Upper lobe of left lung (tissue), 6 donors: ENCODE data around the gene HIBCH. TPM values are rescaled to one million over a fixed set of nuclear protein-coding genes. Genes with fewer than 3 reads are reported as not detected.

ENCODE experiments used
- ATAC-seq, 2 donors: fragments of 200-7000 bp; cut with Tn5 transposase; one replicate each; pipeline ENCODE4 v1.9.1; 2022; ENCODE audit warnings: mild to moderate bottlenecking in 2 of 2, moderate library complexity in 2 of 2; ENCODE audit not compliant: low FRiP score in 2 of 2
- DNase-seq, 2 donors: peaks; one replicate each; pipeline ENCODE4 v3.0.0-alpha.2; 2019 to 2020
- H3K27ac ChIP-seq, 4 donors: fragments of 200-600 bp; sonication (generic); one replicate each; pipeline ENCODE4 v1.5.1; 2016 to 2019
- H3K27me3 ChIP-seq, 4 donors: fragments of 200-600 bp; sonication (generic); one replicate each; pipeline ENCODE4 v1.5.1; 2017 to 2019
- H3K36me3 ChIP-seq, 4 donors: fragments of 200-600 bp; sonication (generic); one replicate each; pipeline ENCODE4 v1.5.1; 2016 to 2019
- H3K4me1 ChIP-seq, 4 donors: fragments of 200-600 bp; sonication (generic); one replicate each; pipeline ENCODE4 v1.5.1; 2018 to 2019
- H3K4me3 ChIP-seq, 4 donors: fragments of 200-600 bp; sonication (generic); one replicate each; pipeline ENCODE4 v1.5.1; 2017 to 2019; ENCODE audit warnings: mild to moderate bottlenecking in 2 of 4, moderate library complexity in 1 of 4
- H3K9me3 ChIP-seq, 4 donors: fragments of 200-600 bp; sonication (generic); one replicate each; pipeline ENCODE4 v1.5.1; 2018 to 2019
- EP300 ChIP-seq, 4 donors: sonication (generic); formaldehyde crosslinking; IDR thresholded peaks; one replicate each; pipeline ENCODE4 v1.5.1; 2017; ENCODE audit warnings: antibody characterized with exemption in 4 of 4, control low read depth in 2 of 4
- POLR2A ChIP-seq, 4 donors: fragments of 450-650 bp; IDR thresholded peaks; one replicate each; pipeline ENCODE4 v1.5.1; 2016 to 2017; ENCODE audit warnings: antibody characterized with exemption in 4 of 4, mild to moderate bottlenecking in 2 of 4
- POLR2AphosphoS5 ChIP-seq, 2 donors: sonication (generic); formaldehyde crosslinking; IDR thresholded peaks; one replicate each; pipeline ENCODE4 v1.5.1; 2017; ENCODE audit warnings: antibody characterized with exemption in 2 of 2
- WGBS, 2 donors: methylation state at CpG; one replicate each; pipeline ENCODE4 v1.1.5; 2017 to 2018; 5-methylcytosine and 5-hydroxymethylcytosine counted together
- total RNA-seq, 6 donors: library from RNA; depleted of rRNA in 4 of 6; stranded (reverse); fragments of >200 nt in 4 of 6; gene quantifications; one replicate each; pipeline versions ENCODE4 v1.1.0 to v1.2.1, GENCODE V29; 2016 to 2021
- TF ChIP-seq, protein P1 (sequence below), 6 experiments: fragments of 450-650 bp in 4 of 6; fragments of 200-600 bp in 2 of 6; sonication (generic) in 2 of 6; IDR thresholded peaks; one replicate each; pipeline ENCODE4 v1.5.1; 2016 to 2019; ENCODE audit warnings: antibody characterized with exemption in 6 of 6
- donor health status: DM: no; HTN: no; CAD: no; lungs with moderate emphysema.
- donor health status: DM: no; HTN: yes; CAD: no; lungs with severe emphysema.

Gene HIBCH
- total RNA-seq, 6 donors from 2014 or later = 10.1 to 24.2 (median 14.7) TPM

DNA sequence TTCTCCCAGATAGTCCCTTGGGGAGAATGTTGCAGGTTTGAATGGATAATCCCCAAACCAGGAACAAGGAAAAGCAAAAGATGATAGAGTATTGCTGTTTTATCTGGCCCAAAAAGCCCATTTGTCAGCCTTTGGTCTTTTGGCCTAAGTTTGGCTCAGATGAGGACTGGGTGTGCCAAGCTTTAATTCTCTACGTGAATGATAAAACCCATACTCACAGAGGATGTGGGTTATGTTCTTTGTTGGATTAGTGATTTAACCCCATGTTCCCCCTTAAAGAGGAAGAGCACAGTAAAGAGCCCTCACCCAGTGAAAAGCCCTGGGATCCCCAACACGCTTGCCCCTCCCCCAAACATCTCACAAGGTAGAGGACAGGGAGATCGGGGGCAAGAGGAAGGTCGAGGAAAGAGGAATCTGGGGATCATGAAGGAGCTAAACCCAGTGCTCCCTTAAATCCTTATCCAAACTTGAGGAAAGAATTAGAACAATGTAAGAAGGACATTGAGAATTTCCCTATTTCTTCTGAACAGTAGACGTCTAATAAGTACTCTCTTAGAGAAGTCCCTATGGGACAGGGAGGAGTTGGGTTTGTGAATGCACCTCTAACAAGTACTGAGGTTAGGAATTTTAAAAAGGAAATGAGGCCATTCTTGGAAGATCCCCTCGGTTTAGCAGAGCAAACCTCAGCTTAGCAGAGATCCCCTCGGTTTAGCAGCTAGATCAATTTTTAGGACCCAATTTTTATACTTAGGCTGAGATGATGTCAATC is 105.0 kb downstream of the HIBCH start:
- no peaks in the 10 kb centered on the region for H3K27me3 ChIP-seq
- H3K4me3 ChIP-seq = no peak overlapping the region
- H3K9me3 ChIP-seq = no peaks in the 10 kb centered on the region
- peaks cover 0 to 8% (median 0%) of the 10 kb centered on the region in 4 donors for H3K36me3 ChIP-seq
- no peaks in the 10 kb centered on the region for H3K4me1 ChIP-seq
- TF ChIP-seq, protein P1, sequence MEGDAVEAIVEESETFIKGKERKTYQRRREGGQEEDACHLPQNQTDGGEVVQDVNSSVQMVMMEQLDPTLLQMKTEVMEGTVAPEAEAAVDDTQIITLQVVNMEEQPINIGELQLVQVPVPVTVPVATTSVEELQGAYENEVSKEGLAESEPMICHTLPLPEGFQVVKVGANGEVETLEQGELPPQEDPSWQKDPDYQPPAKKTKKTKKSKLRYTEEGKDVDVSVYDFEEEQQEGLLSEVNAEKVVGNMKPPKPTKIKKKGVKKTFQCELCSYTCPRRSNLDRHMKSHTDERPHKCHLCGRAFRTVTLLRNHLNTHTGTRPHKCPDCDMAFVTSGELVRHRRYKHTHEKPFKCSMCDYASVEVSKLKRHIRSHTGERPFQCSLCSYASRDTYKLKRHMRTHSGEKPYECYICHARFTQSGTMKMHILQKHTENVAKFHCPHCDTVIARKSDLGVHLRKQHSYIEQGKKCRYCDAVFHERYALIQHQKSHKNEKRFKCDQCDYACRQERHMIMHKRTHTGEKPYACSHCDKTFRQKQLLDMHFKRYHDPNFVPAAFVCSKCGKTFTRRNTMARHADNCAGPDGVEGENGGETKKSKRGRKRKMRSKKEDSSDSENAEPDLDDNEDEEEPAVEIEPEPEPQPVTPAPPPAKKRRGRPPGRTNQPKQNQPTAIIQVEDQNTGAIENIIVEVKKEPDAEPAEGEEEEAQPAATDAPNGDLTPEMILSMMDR (IDR thresholded peaks at IDR 0.05) = no peak
- TF ChIP-seq POLR2AphosphoS5 (IDR thresholded peaks at IDR 0.05) (no peak), POLR2A (IDR thresholded peaks at IDR 0.05) (no peak), EP300 (IDR thresholded peaks at IDR 0.05) (no peak)
- DNase-seq = no peak
- peak in 1 of 2 donors; percentile 80 for ATAC-seq
- no peak overlapping the region for H3K27ac ChIP-seq
- 75 to 82% methylated on average over 7 of the region's 7 CpGs for WGBS, 2 donors

DNA sequence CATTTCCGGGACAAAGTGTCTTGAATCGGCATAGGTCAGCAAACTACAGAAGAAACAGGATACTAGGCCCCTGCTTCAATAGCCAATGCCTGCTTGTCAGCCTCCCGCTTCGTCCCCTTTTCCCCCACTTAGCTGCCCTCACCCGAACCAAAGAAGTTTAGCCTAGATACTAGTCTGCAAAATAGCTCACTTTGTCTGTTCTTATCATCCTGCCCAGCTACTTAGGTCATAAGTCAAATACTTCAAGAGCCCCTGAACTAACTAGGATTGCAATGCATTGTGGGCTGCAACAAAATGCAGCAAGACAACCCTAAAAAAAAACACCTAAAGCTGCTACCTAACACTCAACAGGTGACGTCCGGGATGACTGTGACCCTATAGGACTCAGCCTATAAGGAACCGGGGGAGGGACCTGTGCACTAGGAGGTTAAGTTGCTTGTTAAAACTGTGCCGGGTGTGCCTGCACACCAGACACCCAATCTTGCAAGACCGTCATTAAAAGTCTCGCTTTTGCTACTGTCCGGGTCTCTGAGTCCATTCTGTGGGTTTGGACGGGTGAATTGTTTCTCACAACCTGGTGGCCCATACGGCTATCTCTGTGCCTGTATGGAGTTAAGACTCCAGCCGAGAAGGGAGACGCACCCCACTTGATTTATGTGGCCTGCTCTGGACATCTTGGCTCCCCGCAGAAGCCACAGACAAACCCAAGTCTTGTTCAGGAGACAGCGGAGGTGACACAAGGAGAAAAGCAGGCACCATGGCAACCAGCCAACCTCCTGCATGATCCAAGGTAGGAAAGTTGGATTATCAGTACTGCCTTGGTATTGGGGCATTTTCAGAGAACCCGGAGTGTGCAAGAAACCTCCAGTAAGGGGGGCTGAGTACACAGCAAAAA is 105.9 kb downstream of the HIBCH start:
- no peaks in the 10 kb centered on the region for H3K27me3 ChIP-seq
- no peaks in the 10 kb centered on the region for H3K4me1 ChIP-seq
- TF ChIP-seq POLR2AphosphoS5 (IDR thresholded peaks at IDR 0.05) (no peak), EP300 (IDR thresholded peaks at IDR 0.05) (no peak), POLR2A (IDR thresholded peaks at IDR 0.05) (no peak)
- TF ChIP-seq, protein P1 (IDR thresholded peaks at IDR 0.05) = no peak
- no peaks in the 10 kb centered on the region for H3K9me3 ChIP-seq
- DNase-seq (no peak), ATAC-seq (peak; percentile 30 to 37)
- H3K27ac ChIP-seq = no peak overlapping the region
- H3K4me3 ChIP-seq = no peak overlapping the region
- H3K36me3 ChIP-seq = peaks cover 0 to 13% (median 0%) of the 10 kb centered on the region in 4 donors
- 80 to 85% methylated on average over 16 to 19 of the region's 19 CpGs for WGBS, 2 donors

DNA sequence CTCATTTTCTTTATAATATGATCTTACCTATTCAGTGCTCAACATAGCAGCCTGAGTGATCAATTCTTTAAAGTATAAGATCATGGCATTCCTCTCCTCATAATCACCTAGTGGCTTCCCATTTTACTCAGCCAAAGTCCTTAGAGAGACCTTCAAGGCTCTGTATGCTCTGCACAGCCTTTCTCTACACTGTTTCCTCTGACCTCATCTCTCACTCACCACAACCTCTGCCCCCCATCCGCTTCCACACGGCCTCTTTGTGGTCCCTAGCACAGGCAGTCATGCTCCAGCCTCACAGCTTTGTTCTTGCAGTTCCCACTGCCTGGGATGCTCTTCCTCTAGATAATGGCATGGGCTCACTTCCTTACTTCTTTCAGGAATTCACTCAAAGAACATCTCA is 109.2 kb downstream of the HIBCH start:
- WGBS, 2 donors = 89% methylated on average over 2 of the region's 2 CpGs
- Histone ChIP-seq H3K4me1 (no peaks in the 10 kb centered on the region), H3K9me3 (no peaks in the 10 kb centered on the region), H3K27me3 (no peaks in the 10 kb centered on the region), H3K36me3 (peaks cover 0 to 13% (median 0%) of the 10 kb centered on the region in 4 donors), H3K4me3 (no peak overlapping the region), H3K27ac (no peak overlapping the region)
- DNase-seq (no peak), ATAC-seq (no peak)
- TF ChIP-seq, protein P1 (IDR thresholded peaks at IDR 0.05) = no peak
- no peak for TF ChIP-seq EP300 (IDR thresholded peaks at IDR 0.05)
- no peak for TF ChIP-seq POLR2A (IDR thresholded peaks at IDR 0.05)
- TF ChIP-seq POLR2AphosphoS5 (IDR thresholded peaks at IDR 0.05) = no peak

DNA sequence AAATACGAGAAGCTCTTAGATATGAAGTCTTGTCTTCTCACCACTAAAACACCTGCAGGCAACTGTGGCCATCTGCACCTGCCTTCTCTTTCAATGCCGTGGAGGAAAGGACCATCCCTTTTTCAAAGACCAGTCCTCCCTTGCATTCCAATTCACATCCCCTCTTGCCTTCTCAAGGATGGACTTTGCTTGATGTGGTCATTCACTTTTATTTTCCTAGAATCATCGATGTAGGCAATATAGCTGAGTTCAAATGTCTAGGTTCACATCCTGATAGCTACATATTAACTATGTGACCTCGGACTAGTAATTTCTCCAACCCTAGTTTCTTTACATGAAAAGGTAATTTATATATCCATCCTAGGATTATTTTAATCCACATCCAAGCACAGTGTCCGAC is 110.1 kb downstream of the HIBCH start:
- Histone ChIP-seq H3K9me3 (no peaks in the 10 kb centered on the region), H3K4me3 (no peak overlapping the region), H3K27ac (no peak overlapping the region), H3K4me1 (no peaks in the 10 kb centered on the region), H3K27me3 (no peaks in the 10 kb centered on the region), H3K36me3 (peaks cover 0 to 13% (median 0%) of the 10 kb centered on the region in 4 donors)
- WGBS, 2 donors = 97% methylated on average over 5 of the region's 5 CpGs
- ATAC-seq (no peak), DNase-seq (no peak)
- TF ChIP-seq POLR2A (IDR thresholded peaks at IDR 0.05) = no peak
- TF ChIP-seq, protein P1 (IDR thresholded peaks at IDR 0.05) = no peak
